SHP77 (cell line): ENCODE measurements around the gene SKI.

ENCODE experiments used
- DNase-seq, 2 experiments: peaks; one replicate each; lab custom pipeline; 2025; lab: John Stamatoyannopoulos, UW

SKI gene

DNA sequence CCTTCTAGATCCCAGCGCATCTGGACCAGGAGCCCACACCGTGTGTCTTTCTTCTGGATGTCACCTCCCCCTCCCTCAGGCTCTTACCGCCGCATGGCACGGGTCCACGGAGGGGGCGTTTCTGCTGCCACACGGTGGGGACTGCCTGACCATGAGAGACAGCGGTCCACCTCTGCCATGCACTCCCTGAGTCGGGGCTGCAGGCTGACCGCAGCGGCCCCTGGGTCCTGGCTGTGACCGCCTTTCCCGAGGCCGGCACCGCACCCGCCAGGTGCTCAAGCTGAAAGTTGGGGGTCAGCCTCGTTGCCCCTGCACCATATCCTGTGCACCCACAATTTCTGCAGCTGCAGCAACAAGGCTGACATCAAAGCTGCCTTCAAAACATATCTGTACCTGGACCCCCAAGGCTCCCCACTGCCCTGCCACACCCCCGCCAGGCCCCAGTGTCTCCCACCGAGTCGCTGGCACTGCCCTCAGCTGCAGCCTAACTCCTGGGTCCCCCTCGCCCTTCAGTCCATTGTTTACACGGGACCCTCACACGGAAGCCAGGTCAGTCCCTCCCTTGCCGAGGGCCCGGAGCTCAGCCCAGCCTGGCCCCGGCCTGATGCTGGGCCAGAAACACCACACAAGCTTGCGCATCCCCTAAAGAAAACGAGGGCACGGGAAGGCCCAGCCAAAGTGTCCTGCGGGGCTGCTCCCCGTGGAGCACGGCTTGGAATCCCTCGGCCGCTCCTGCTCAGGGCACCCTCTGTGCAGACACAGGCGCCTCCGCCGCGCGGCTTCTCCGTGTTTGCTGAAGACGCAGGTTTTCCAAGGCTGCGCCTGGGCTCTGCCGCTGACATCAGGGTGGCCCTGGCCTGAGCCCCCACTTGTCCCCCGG, 111.3 kb downstream of the SKI start:
- no peak for DNase-seq

DNA sequence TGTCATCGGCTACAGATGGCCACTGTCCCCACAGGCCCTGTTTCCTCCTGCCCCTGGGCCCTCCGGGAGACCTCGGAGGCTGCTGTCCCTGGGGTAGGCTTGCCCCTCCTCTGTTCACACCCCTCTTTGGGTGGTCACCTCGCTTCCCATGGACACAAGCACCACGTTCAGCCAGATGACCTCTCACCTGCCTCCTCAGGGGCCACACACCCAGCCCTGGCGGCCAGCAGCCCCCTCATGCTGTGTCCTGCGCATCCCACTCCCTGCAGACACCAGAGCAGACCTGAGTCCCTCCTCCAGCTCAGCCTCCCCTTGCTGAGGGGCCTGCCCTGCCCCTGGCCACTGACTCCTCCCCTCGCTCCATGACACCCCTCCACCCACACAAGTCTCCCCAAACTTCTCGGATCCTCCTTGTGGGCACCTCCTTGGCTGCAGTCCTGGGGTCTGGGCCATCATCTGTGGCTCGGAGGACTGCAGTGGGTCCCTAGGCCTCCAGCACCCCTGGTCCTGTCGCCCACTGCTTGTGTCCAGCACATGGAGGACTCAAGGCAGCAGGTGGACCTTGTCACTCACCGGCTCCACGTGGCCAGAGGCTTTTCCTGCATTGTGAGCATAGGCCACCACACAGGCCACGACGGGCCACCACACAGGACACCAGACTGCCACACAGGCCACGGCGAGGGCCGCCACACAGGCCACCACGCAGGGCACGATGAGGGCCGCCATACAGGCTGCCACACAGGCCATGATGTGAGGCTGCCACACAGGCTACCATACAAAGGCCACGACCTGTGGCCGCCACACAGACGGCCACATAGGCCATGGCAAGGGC, 112.2 kb downstream of the SKI start:
- DNase-seq, result no peak

DNA sequence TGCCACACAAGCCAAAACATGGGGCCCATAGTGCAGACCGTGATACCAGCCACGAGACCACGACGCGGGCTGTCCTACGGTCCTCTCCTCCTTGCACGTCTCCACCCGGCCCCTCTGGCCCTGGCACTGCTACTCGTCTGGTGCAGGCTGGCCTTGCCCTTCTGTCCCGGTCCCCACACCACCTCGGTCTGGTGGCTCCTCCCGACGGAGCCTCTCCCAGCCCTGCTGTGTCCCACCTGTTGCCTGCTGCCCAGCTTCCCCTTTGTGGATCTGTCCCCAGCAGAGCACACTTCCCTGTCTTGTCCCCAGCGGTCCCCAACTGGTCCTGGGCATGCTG, 112.8 kb downstream of the SKI start:
- DNase-seq, result no peak

DNA sequence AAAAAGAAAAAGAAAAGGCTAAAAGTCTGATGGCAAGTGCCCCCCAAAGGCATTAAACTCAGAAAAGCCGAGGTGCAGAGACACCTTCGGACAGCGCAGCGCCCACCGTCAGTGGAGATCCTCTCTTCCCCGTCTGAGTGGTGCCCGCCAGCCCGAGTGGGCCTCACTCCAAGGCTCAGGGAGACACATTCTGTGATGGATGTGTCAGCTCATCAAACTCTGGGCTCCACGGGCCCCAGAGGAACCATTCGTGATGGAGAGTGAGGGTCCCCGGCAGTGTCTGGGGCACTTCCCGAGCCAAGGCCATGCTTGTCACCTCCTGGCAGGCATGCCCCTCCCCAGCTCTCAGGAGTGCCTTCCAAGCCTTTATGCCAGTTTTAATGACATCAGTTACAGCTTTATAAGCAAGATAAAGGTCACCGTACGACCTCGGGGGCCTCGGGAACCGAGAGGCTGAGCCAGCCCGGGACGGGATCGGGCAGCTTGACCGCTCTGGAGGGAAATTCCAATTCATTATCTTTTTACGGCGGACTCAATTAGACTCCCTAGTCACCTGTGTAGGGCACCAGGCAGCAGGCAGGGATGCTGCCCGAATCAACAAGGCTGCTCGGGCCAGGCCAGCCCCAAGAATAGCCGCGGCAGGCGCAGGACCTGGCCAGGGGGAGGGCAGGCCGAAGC, 113.7 kb downstream of the SKI start:
- no peak for DNase-seq

DNA sequence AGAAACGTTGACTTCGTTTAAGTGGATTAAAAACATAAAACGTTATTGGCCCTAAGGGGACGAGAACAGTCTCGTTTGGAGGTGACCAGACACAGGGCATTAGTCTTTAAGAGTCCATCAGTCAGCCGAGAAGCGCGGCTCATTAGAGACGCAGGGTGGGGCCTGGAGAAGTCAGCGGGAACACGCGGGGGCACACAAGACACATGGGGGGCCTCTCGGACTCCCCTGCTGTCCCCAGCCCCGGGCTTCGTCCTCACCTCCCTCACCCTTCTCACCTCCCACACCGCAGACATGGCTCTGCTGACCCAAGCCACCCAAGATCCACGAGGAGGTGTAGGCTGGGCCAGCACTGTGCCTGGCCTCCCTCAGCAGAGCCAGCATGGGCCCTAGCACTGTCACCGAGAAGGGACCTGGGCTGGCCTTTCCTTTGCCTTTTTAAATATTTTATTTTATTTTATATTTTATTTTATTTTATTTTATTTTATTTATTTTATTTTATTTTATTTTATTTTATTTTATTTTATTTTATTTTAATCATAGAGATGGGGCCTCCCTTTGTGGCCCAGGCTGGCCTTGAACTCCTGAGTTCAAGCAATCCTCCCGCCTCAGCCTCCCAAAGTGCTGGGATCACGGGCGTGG, 114.4 kb downstream of the SKI start:
- no peak for DNase-seq

DNA sequence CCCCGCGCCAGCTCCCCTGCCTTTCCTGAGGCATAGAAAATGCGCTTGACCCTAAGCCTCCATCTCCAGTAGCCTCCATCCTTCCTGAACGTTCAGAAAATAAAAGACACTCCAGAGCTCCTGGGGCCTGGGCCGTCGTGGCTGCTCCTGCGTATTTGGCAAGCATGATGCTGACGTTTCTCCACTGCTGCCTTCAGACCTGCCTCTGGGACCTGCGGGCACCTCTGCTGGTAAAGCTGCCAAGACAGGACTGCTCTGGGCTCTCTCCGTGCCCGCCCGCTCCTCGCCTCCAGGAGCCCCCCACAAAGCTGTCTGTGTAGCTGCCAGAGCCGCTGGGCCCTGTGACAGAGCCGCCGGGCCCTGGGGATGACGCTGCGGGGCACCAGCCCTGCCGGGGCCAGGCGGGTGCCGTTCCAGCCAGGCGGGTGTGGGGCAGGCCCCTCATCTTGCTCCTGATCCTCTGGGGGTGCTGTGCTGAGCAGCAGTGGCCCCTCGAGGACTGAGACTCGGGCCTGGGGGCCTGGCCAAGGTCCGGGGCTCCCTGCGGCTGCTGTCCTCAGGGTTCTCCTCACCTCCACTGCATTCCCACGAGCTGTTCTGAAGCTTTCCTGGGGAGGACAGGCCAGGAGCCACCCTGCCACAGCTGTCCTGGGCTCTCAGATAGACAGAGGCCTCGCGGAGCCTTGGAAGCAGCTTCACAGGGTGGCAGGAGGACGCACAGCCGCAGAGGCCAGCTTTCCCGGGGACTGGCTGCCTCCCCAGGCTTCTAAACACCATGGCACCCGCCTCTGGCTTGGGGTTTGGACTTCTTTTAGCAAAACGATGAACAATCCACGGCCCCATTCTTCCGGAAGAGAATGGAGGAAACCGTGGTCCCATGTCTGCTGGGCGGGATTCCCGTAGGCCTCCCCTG, 115.2 kb downstream of the SKI start:
- no peak for DNase-seq

DNA sequence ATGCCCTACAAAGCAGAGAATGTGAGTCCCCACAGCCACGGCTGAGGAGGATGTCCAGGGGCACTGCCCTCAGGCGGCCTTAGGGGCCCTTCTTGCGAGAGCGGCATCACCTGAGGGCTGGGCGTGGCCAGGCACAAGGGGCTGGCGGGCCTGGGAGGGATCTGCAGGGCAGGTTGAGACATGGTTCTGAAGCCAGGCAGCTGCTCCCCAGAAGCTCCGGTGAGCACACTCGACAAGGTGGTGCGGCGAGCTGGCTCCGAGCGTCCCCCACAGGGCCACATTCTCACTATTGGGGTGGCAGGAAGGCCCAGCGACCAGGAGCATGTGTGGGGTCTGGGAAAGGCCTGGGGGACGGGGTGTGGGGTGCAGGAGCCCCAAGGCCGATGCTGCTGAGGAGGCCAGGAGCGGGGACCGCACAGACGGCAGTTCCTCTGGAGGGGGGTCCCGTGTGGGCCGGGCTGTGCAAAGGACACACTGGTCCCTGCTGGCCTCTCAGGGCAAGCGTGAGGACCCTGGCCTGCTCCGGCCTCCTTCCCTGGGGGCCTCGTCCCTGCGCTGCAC, 116.1 kb downstream of the SKI start:
- DNase-seq, result no peak

DNA sequence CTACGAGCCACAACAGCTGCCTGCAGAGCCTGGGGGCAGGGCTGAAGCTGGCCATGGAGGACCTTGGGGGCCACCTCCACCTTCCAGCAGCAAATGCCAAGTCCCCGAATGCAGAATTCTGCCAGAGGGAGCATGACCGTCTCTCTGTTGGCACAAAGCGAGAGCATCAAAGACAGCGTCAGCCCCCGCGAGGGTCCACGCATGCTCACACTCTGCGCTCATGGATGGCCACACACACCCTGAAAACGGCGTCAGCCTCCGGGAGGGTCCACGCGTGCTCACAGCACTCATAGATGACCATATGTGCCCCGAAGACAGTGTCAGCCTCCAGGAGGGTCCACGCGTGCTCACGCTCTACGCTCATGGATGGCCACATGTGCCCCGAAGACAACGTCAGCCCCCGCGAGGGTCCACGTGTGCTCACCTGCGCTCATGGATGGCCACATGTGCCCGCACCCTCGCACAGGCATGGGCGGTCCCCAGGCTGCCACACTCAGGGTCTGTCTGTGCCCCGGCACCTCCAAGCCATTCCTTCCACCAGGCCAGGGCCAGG, 116.7 kb downstream of the SKI start:
- no peak for DNase-seq

DNA sequence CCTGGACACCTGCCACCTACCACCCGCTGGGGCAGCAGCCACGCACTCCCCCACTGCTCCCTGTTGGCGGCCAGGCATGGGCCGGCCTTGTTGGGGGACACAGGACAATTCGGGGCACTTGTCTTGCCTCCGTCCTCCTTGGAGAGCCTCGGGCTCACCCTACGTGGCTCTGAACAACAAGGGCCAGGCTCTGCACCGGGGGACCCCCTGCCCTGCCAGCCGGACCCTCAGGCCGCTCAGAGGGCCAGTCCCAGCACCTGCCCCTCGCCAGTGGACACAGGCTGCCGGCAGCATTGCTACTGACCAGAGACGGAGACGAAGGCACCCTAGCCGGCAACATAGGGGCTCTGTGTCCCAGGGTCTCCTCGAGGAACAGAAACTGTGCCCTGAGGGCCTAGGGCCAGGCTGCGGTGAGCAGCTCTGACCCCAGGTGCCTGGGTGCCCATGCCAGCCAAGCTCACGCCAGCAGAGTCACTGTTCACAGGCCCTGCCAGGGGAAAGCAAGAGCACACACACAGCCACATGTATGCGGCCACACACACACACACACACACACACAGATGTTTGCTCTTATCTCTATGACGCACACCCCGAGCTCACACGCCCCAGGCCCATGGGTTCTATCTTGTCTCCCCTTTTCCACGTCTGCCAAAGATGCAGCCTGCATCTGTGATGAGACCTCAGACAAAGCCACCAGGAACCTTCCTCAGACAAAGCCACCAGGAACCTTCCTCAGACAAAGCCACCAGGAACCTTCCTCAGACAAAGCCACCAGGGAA, 117.4 kb downstream of the SKI start:
- DNase-seq, result no peak

DNA sequence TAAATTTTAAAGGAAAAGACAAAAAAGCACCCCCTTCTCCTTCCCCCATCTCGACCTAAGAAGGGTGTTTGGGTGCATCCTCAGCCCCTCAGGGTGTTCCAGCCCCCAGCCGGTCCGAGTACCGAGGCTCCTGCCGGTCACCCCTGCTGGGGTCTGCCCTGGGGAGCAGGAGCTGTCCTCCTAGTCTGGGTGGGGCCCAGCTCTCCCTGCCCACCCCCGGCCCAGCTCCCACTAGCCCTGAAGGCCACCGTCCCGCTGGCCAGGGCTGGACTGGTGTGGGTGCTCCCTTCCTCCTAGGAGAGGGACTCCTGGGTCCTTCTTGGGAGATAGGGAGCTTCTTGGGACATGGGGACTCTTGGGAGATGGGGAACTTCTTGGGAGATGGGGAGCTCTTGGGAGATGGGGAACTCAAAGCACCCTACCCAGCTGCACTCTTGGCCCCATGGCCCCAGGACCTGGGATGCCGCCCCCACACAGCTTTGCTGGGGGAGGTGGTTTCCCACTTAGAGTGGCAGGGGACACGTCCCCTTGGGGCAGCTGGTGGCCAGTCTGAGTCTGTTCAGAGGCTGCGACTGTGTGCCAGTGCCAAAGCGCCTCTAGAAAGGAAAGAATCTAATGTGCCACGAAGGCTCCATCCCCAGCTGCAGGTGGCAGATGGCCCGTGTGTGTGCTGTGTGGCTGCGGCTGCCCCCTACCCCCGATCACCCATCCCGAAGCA, 118.7 kb downstream of the SKI start:
- DNase-seq, result no peak

DNA sequence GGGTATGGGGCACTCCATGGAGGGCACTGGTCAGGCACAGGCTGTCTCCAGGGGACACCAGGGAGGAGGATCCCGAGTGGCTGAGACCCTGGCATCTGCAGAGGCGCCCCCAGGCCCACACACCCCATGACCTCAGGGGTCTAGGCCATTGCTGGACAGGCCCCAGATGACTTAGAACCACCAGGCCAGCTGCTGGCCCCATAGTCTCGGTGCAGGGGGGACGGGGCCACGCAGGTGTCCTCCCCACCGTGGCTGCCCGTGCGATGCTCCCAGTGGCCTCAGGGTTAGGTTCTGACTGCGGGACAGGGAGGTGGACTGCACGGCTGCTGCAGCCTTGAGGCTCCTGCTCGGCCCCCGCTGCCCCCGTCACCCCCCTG, 119.3 kb downstream of the SKI start:
- DNase-seq, result no peak

DNA sequence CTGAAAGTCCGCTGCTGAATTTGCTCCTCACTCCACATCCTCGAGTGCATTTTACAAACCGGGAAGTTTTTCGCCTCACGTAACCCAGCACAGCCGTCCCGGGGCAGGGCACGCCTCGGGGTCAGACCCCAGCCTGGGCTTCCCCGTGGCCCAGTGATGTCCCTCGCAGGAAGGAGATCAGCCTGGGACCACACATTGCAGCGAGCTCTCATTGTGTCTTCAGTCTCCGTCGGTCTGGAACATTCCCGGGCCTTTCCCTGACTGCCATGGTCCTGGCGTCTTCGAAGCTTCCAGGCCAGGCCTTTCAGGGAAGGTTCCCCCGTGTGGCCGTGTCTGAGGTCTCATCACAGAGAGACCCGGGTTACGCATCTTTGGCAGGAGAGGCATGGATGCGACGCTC, 119.8 kb downstream of the SKI start:
- no peak for DNase-seq

DNA sequence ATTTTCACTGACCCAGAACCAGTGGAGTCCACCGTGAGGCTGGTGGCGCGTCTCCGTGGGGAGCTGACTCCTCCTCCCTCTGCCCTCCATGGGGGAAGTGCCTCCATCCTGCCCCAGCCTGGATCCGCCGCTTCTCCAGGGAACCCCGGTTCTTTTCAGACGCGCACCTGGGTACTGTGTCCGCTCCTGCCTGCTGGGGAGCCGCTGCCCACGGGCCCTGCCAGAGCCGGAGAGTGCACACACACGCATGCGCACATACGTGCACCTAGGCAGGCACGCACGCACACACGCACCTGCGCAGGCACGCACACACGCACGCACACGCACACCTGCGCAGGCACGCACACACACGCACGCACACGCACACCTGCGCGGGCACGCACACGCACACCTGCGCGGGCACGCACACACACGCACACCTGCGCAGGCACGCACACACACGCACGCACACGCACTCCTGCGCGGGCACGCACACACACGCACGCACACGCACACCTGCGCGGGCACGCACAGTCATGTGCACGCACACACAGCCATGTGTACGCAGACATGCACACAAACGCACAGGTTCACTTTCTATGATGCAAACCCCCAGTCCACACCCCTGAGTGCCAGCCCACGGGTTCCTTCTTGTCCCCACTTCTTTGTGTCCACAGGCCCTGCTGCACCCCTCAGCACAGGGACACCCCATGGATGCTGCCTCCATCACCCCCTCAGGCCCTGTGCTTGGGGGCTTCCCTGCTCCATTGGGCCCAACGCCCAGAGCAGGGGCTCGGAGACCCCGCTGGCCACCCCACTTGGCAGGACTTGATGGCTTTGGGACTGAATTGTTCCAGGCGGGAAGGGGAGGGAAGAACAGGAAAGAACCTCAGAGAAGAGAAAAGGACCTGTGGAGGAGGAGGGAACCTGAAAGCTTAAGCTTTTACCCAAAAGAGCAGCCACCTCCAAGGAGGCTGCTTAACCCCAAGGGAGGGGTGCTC, 120.5 kb downstream of the SKI start:
- no peak for DNase-seq

DNA sequence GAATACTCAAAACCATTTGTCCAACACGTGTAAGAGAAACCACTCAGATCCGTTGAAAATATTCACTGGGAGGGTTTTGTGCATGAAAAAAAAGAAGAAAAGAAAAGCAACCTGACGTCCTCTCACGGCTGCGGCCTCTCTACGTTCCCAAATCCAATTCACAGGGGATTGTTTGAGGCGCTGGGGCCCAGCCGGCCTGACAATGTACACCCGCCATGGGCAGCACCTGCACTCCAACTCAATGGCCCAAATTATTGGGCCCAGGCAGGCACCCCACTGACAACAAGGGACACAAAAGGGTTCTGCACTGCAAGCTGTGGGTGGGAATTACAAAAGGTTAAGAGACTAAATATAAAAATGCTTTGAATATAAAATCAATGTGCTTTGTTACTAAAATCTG, 121.7 kb downstream of the SKI start:
- no peak for DNase-seq

DNA sequence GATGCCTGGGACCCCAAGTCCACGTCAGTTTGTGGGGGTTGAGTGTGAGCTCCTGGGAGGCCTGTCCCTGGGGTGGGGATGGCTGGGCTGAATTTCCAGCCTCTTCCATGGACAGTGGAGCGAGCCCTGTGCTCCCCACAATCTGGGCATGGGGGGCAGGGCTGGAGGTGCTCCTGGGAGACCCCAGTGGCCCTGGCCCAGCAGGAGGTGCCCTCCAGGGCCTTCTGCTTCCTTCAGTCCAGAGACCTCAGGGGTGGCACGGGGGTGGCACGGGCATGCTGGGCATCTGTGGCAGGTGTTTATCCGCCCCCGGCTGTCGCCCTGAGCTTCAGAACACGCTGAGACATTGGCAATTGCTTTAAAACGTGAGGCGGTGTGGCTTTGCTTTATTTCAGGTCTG, 122.4 kb downstream of the SKI start:
- DNase-seq, result no peak

DNA sequence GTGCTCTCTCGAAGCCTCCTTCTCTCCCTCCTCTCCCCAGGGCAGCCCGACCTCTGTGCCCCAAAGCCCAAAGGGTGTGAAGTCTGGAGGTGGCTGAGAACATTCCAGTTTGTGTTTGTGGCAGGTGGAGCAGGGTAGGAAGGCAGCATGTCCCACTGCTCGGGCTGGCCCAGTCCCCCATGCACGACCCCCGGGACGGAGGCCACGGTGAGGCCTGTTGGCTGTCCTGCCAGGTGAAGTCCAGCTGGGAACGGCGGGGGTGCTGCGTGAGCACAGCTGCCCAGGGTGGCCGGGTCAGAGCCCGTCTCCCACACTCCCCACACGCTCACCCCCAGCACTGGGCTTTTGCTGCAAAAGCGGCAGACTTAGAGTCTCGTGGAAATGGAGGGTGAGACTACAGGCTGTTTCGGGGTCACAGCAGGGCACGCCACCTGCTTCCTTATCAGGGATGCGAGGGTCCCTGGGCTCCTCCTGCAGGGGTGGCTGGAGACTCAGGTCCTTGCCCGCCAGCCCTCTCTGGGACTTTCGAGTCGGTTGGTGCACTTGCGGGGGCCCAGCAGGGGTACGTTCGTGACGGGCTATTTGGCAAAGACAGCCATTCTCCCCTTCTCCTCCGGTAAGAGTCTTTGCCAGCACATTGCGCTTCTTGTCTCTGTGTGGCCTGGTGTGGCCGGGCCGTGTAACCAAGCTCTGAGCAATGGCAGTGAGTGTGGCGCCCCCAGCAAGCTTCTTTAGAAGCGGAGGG, 123.0 kb downstream of the SKI start:
- no peak for DNase-seq

DNA sequence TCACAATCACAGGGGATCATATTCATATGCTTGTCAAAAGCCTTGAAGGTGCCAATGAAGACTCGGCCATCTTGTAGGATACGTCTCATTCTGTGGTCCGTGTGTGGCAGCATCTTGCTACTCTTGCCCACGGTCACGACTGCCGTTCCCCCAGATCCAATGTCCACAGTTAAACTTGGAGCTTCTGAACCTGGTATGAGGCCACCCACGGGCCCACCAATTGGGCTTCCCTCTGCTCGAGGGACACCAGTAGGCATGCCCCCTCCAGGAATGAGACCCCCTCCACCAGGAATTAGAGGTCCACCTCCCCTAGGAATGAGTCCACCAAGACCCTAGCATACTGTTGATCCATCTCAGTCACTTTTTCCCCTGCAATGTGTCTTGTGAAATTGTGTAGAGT, 123.6 kb downstream of the SKI start:
- DNase-seq, result no peak
